Brain microvascular endothelial cell (primary cell): Measurements from ENCODE around the gene ABHD14A.

Experiments used
- DNase-seq: peaks from one replicate; pipeline ENCODE4 v3.0.0-alpha.2; 2020
- H3K27ac ChIP-seq: fragments of 250-450 bp; sonication (Bioruptor Pico); 2 replicates; pipeline ENCODE4 v1.5.1; 2020; ENCODE audit warnings: mild to moderate bottlenecking, moderate library complexity
- H3K27me3 ChIP-seq: fragments of 250-450 bp; sonication (Bioruptor Pico); replicated peaks from 2 replicates; pipeline ENCODE4 v1.5.1; 2020; ENCODE audit warnings: mild to moderate bottlenecking
- H3K36me3 ChIP-seq: fragments of 250-450 bp; sonication (Bioruptor Pico); replicated peaks from 2 replicates; pipeline ENCODE4 v1.5.1; 2020; ENCODE audit warnings: mild to moderate bottlenecking
- H3K4me3 ChIP-seq: 2 replicates; pipeline ENCODE4 v1.5.1; 2011; ENCODE audit warnings: low read depth, mild to moderate bottlenecking, control low read depth, low read length, moderate library complexity
- in situ Hi-C: cut with HindIII; loops from 2 replicates; pipeline ENCODE4 v1.10.0; 2017; ENCODE audit warnings: low sequenced_read_pairs, low pct_ligation_motif_present
- TF ChIP-seq, protein P1 (sequence below): IDR thresholded peaks from 2 replicates; pipeline ENCODE4 v1.5.1; 2011; ENCODE audit warnings: low read depth, mild to moderate bottlenecking, moderate library complexity, low read length, control low read depth, inconsistent platforms; ENCODE audit errors: missing control alignments

Gene ABHD14A

DNA sequence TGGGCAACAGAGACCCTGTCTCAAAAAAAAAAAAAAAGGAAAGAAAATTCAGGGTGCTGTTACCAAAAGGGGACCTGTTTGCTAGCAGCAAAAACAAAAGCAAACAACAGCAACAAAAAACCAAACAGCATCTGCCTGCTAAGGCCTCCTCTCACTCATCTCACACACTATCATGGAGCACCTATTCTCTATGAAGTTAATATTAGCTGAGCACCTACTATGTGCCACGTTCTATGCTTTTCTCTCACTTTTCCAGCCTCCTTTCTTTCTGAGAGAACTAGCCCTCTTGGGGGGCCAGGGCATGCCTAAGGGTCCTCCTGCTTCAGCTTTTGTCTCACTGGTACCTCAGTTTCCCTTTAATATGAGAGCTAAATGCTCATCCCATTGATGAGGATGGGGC, 20.2 kb upstream of the ABHD14A start:
- TF ChIP-seq, protein P1, sequence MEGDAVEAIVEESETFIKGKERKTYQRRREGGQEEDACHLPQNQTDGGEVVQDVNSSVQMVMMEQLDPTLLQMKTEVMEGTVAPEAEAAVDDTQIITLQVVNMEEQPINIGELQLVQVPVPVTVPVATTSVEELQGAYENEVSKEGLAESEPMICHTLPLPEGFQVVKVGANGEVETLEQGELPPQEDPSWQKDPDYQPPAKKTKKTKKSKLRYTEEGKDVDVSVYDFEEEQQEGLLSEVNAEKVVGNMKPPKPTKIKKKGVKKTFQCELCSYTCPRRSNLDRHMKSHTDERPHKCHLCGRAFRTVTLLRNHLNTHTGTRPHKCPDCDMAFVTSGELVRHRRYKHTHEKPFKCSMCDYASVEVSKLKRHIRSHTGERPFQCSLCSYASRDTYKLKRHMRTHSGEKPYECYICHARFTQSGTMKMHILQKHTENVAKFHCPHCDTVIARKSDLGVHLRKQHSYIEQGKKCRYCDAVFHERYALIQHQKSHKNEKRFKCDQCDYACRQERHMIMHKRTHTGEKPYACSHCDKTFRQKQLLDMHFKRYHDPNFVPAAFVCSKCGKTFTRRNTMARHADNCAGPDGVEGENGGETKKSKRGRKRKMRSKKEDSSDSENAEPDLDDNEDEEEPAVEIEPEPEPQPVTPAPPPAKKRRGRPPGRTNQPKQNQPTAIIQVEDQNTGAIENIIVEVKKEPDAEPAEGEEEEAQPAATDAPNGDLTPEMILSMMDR = no peak
- in situ Hi-C loops = no loop called here
- no peak overlapping the region for H3K4me3 ChIP-seq

DNA sequence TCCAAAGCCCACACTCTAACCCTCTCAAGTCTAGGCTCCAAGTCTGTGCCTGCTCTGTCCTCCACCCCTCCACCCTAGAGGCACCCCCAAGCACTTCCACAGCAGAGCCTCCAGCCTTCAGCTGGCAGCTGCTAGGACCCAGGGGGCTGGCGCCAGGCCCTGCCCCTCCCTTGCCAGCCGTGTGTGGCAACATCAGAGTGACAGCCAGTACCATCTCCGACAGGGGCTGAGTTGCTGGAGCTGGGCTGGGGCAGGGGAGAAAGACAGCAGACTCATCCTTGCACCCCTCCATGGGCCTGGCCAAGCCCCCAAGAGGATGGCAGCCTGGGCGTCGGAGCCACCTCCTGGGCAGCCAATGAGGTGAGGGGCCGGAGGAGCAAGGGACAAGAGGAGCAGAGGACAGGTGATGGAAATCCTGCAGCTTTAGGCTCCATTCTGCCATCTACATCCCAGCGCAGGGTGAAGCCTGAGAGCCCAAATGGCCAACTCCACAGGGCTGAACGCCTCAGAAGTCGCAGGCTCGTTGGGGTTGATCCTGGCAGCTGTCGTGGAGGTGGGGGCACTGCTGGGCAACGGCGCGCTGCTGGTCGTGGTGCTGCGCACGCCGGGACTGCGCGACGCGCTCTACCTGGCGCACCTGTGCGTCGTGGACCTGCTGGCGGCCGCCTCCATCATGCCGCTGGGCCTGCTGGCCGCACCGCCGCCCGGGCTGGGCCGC, 19.5 kb upstream of the ABHD14A start, which contains the start of gene GPR62:
GPR62 (plus strand) TSS at position 207 of the 718 bp plus-strand sequence; CDS start at position 479, 272 bp downstream.
- DNase-seq = no peak
- Histone ChIP-seq H3K4me3 (peak within 1 kb of the TSS; percentile 29), H3K27ac (no peak within 1 kb of the TSS), H3K36me3 (peaks cover 2% of the 10 kb centered on the region), H3K27me3 (no peaks in the 10 kb centered on the region)
- in situ Hi-C loops = no loop called here
- TF ChIP-seq, protein P1 = no peak

More for the DNA sequence above, 20.2 kb upstream of the ABHD14A start:
- H3K36me3 ChIP-seq = peaks cover under 1% of the 10 kb centered on the region
- H3K27ac ChIP-seq = no peak overlapping the region
- H3K27me3 ChIP-seq = no peaks in the 10 kb centered on the region
- DNase-seq = no peak

DNA sequence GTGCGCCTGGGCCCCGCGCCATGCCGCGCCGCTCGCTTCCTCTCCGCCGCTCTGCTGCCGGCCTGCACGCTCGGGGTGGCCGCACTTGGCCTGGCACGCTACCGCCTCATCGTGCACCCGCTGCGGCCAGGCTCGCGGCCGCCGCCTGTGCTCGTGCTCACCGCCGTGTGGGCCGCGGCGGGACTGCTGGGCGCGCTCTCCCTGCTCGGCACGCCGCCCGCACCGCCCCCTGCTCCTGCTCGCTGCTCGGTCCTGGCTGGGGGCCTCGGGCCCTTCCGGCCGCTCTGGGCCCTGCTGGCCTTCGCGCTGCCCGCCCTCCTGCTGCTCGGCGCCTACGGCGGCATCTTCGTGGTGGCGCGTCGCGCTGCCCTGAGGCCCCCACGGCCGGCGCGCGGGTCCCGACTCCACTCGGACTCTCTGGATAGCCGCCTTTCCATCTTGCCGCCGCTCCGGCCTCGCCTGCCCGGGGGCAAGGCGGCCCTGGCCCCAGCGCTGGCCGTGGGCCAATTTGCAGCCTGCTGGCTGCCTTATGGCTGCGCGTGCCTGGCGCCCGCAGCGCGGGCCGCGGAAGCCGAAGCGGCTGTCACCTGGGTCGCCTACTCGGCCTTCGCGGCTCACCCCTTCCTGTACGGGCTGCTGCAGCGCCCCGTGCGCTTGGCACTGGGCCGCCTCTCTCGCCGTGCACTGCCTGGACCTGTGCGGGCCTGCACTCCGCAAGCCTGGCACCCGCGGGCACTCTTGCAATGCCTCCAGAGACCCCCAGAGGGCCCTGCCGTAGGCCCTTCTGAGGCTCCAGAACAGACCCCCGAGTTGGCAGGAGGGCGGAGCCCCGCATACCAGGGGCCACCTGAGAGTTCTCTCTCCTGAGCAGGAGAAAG, 18.7 kb upstream of the ABHD14A start:
- H3K27me3 ChIP-seq = no peaks in the 10 kb centered on the region
- H3K36me3 ChIP-seq = peaks cover 2% of the 10 kb centered on the region
- H3K27ac ChIP-seq = no peak overlapping the region
- TF ChIP-seq, protein P1 = peak; percentile 71
- H3K4me3 ChIP-seq = peak overlapping the region; percentile 29
- in situ Hi-C loops = no loop called here
- no peak for DNase-seq

DNA sequence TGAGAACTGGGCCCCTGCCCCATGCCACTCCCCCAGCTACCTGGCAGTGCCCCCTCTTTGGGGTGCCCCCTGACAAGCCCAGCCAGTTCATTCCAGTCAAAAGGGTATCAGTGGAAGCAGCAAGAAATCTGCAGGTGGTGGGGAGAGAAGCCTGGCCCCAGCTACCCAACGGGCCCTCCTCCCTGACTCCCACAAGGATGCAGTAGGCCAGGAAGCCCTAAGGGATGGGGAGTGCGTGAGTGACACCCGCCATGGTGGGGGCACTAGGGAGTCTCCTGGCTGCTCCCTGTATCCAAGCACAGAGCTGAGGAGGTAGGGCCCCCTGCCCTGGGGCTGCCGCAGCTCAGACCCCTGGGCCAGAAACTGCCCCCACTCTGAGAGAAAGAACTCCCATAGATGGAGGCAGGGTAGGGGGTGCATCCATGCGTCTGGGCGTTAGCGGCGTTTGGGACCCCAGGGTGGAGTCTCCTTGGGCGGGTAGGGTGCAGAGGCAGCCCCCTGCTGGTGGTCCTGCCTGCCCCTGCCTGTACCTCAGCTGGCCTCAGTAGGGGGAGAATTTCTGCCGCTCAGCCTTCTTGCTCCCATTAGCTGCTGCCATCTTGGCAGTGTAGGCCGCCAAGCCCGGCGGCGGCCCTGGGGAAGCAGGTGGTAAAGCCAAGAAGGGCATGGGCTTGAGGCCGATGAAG, 17.2 kb upstream of the ABHD14A start:
- H3K36me3 ChIP-seq = peaks cover 2% of the 10 kb centered on the region
- no peak for DNase-seq
- TF ChIP-seq, protein P1 = peak; percentile 18
- no peak overlapping the region for H3K27ac ChIP-seq
- H3K4me3 ChIP-seq = no peak overlapping the region
- in situ Hi-C loops = no loop called here
- H3K27me3 ChIP-seq = no peaks in the 10 kb centered on the region

DNA sequence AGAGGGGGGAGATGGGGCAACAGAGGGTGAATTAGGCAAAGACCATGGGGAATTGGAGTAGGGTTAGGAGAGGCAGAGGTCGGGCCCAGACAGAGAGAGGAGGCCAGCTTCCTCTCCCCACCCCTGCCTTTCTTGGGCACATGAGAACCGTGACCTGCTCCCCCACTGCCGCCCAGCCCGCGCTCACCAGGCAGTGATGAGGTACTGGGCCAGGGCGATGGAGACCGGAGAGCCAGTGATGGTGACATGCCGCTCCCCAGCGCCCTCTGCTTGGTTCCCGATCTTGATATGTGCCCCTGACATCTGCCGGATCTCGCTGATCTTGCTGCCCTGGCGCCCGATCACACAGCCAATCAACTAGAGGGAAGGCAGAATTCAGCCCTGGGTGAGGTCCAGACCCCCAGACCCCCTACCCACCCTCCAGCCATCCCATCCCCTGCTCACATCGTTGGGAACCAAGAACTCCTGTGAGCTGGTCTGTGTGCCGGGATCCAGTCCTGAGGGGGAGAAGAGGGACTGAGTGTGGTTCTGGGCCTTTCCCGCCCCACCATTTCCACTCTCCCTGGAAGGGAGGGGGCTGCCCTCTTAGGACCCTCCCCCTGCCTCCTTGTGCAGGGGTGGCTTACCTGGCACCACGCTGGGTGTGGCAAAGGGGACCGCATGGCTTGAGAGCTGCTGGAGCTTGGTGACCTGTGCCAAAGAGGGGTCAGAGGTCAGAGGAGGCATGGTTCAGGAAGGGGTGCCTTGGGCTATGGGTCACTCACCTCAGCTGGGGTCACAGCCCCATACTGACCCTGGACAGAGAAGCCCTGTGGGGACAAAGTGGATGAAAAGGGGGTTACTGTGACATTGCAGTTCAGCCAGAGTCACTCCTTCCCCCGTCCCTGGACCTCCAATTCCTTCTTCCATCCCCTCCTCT, 16.0 kb upstream of the ABHD14A start:
- DNase-seq = no peak
- TF ChIP-seq, protein P1 = no peak
- Histone ChIP-seq H3K27ac (no peak overlapping the region), H3K27me3 (no peaks in the 10 kb centered on the region), H3K36me3 (peaks cover 2% of the 10 kb centered on the region), H3K4me3 (no peak overlapping the region)
- in situ Hi-C loops = no loop called here
